ENCODE data around the gene RAB11FIP2.

DNA sequence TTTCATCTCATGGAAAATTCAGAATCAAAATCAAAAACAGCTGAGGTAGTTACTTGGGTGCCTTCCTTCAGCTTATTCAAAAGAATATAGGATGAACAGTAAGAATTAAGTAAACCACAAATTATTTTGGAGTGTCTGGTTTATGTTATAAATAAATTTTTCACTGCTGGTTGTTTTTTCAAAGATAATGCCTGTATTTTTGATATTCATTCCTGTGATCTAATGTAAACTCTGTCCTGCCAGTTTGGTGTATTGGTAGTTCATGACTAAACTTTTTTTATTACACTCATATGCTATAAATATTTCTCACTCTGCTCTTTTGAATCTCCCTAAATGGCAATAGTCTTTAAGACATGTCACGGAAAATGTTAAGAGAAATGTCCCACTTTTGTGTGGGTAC lies 11.6 kb upstream of the RAB11FIP2 start:
- TF ChIP-seq, protein P1, sequence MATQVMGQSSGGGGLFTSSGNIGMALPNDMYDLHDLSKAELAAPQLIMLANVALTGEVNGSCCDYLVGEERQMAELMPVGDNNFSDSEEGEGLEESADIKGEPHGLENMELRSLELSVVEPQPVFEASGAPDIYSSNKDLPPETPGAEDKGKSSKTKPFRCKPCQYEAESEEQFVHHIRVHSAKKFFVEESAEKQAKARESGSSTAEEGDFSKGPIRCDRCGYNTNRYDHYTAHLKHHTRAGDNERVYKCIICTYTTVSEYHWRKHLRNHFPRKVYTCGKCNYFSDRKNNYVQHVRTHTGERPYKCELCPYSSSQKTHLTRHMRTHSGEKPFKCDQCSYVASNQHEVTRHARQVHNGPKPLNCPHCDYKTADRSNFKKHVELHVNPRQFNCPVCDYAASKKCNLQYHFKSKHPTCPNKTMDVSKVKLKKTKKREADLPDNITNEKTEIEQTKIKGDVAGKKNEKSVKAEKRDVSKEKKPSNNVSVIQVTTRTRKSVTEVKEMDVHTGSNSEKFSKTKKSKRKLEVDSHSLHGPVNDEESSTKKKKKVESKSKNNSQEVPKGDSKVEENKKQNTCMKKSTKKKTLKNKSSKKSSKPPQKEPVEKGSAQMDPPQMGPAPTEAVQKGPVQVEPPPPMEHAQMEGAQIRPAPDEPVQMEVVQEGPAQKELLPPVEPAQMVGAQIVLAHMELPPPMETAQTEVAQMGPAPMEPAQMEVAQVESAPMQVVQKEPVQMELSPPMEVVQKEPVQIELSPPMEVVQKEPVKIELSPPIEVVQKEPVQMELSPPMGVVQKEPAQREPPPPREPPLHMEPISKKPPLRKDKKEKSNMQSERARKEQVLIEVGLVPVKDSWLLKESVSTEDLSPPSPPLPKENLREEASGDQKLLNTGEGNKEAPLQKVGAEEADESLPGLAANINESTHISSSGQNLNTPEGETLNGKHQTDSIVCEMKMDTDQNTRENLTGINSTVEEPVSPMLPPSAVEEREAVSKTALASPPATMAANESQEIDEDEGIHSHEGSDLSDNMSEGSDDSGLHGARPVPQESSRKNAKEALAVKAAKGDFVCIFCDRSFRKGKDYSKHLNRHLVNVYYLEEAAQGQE (IDR thresholded peaks at IDR 0.05), result no peak
- TF ChIP-seq, protein P2, sequence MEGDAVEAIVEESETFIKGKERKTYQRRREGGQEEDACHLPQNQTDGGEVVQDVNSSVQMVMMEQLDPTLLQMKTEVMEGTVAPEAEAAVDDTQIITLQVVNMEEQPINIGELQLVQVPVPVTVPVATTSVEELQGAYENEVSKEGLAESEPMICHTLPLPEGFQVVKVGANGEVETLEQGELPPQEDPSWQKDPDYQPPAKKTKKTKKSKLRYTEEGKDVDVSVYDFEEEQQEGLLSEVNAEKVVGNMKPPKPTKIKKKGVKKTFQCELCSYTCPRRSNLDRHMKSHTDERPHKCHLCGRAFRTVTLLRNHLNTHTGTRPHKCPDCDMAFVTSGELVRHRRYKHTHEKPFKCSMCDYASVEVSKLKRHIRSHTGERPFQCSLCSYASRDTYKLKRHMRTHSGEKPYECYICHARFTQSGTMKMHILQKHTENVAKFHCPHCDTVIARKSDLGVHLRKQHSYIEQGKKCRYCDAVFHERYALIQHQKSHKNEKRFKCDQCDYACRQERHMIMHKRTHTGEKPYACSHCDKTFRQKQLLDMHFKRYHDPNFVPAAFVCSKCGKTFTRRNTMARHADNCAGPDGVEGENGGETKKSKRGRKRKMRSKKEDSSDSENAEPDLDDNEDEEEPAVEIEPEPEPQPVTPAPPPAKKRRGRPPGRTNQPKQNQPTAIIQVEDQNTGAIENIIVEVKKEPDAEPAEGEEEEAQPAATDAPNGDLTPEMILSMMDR (IDR thresholded peaks at IDR 0.05; ENCODE audit: low read depth, low read length, missing input control), result no peak
- TF ChIP-seq JUND (IDR thresholded peaks at IDR 0.05) (no peak), TAF1 (conservative IDR thresholded peaks at IDR 0.05) (no peak), YY1 (IDR thresholded peaks at IDR 0.05) (no peak), SP1 (IDR thresholded peaks at IDR 0.05) (no peak), RXRA (IDR thresholded peaks at IDR 0.05) (no peak), HNF4G (IDR thresholded peaks at IDR 0.05) (no peak)
- TF ChIP-seq, protein P3, sequence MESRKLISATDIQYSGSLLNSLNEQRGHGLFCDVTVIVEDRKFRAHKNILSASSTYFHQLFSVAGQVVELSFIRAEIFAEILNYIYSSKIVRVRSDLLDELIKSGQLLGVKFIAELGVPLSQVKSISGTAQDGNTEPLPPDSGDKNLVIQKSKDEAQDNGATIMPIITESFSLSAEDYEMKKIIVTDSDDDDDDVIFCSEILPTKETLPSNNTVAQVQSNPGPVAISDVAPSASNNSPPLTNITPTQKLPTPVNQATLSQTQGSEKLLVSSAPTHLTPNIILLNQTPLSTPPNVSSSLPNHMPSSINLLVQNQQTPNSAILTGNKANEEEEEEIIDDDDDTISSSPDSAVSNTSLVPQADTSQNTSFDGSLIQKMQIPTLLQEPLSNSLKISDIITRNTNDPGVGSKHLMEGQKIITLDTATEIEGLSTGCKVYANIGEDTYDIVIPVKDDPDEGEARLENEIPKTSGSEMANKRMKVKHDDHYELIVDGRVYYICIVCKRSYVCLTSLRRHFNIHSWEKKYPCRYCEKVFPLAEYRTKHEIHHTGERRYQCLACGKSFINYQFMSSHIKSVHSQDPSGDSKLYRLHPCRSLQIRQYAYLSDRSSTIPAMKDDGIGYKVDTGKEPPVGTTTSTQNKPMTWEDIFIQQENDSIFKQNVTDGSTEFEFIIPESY (IDR thresholded peaks at IDR 0.05), result no peak
- TF ChIP-seq, protein P4, sequence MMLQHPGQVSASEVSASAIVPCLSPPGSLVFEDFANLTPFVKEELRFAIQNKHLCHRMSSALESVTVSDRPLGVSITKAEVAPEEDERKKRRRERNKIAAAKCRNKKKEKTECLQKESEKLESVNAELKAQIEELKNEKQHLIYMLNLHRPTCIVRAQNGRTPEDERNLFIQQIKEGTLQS (IDR thresholded peaks at IDR 0.05), result no peak
- TF ChIP-seq, protein P5, sequence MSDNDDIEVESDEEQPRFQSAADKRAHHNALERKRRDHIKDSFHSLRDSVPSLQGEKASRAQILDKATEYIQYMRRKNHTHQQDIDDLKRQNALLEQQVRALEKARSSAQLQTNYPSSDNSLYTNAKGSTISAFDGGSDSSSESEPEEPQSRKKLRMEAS (IDR thresholded peaks at IDR 0.05), result no peak
